HG02571 (cell line): ENCODE data around the gene PCBP3.
"Not testable (repeated sequence)": the region's sequence is repeated elsewhere in the genome, so short reads cannot be mapped to it uniquely, and the experiment has no call there.

ENCODE experiments used
- ATAC-seq: cut with Tn5 transposase; IDR thresholded peaks from one replicate; pipeline ENCODE4 v1.9.1; 2021; ENCODE audit warnings: mild to moderate bottlenecking, moderate library complexity; ENCODE audit not compliant: unreplicated experiment

The PCBP3 gene

DNA sequence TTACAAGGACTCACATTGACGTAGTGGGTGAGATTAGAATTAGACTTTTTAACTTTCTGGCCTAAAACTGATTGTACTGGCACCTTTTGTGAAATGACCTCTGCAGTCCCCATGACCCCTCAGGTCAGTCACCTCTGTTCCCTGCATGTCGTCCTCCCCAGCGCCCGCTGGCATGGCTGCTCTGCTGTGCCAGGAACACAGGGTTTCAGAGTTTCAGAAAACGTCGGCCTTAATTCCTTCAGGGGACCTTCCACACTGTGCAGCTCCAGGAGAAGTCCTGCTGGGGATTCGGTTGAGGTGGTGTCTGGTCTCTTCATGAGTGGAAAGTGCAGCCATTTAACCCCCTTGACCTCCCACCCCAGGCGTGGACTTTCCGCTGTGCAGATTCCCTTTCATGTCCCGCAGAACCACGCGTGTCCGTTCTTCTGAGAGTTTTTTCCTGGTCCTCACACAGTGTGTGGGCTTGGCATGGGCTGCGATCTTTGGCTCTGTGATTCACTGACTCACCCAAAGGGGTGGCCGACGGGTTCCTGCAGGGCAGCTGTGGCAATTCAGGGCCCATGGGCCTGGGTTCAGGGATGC is 179.7 kb downstream of the PCBP3 start:
- no peak for ATAC-seq

DNA sequence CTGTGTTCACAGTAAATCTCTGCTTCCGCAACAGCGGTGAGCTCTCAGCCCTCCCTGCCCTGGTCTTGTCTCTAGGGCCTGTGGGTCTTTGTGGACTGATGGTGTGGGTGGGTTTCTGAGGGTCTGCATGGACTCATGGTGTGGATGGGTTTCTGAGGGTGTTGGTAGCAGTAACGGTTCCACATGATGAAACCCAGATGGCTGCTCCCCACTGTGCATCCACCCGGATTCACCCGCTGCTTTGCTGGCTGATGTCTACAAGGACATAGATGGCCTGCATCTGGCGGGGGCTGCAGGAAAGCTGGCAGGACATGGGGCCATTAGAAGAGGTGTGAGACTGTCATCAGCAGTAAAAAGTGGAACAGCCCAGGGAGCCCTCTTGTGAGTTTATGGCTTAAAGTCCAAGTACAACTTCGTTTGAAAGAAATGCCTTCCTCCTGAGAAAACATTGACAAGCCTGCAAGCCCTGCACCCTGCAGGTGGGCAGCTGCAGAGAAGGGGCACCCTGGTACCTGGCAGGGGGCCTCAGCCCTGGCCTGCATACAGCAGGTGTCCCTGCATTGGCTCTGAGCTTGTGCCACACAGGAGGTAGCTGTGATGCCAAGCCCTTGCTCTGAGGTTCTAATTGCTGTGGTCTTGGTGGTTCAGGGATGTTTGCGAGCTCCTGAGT is 181.2 kb downstream of the PCBP3 start:
- no peak for ATAC-seq

DNA sequence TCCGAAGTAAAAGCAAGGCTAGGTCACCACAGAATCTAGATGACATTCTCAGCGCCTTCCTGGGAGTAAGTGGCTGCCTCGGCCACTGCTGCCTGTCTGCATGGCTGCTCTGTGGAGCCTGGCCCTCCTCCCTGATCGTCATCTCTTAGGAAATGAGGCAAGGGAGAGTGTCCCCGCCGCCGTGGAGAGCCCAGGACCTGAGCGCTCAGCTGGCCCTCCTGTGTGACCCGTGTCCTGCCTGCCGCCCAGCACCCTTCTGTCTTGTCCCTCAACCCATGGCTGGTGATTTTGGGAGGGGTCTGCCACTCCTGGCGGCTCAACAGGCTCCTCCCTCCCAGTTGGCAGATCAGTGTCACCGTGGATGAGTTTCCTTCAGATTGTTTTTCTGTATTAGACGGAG is 181.7 kb downstream of the PCBP3 start:
- ATAC-seq: no peak

- no peak for ATAC-seq
These were observed 183.3 kb downstream of the PCBP3 start for GRCh38 chr21:45826676-45827301.

GRCh38 chr21:45827302-45827692 is 183.8 kb downstream of the PCBP3 start:
- ATAC-seq: no peak

GRCh38 chr21:45827881-45828579 is 184.5 kb downstream of the PCBP3 start:
- no peak for ATAC-seq

- ATAC-seq: no peak
These were observed 185.3 kb downstream of the PCBP3 start for GRCh38 chr21:45828580-45829570.

DNA sequence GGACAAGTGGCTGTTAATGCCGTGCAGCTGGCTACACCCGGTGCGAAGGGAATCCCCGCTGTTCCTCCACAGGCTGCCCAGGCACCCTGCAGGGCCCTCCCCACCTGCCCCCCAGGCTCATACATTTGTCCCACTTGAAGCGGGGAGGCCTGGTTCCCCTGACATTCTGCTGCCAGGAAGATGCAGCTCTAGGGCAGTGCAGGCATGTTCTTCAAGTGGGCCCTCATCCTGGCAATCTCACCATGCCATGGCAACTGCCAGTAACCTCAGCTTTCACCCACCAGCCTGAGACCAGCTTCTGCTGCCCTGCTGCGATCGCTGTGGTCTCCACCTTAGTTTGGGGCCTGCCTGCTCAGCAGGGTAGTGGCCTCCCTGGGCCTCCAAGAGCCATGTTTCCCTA is 186.1 kb downstream of the PCBP3 start:
- ATAC-seq: no peak

GRCh38 chr21:45830221-45830640 is 186.7 kb downstream of the PCBP3 start:
- no peak for ATAC-seq

- no peak for ATAC-seq
These were observed 187.3 kb downstream of the PCBP3 start for GRCh38 chr21:45830720-45831366.

- ATAC-seq: no peak
These were observed 188.6 kb downstream of the PCBP3 start for GRCh38 chr21:45831991-45832740.

DNA sequence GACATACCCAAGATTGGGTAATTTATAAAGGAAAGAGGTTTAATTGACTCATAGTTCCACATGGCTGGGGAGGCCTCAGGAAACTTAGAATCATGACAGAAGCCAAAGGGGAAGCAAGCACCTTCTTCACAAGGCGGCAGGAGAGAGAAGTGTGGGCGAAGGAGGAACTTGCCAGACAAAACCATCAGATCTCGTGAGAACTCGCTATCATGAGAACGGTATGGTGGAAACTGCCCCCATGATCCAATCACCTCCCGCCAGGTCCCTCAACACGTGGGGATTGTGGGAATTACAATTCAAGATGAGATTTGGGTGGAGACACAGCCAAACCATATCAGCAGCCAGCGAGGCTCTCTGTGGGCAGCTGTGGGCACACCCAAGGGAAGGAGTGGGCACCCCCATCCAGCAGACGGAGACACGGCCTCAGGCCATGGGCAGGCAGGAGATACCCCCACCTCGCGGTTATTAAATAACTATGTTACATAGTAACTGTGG is 189.3 kb downstream of the PCBP3 start:
- ATAC-seq: not testable (repeated sequence)

DNA sequence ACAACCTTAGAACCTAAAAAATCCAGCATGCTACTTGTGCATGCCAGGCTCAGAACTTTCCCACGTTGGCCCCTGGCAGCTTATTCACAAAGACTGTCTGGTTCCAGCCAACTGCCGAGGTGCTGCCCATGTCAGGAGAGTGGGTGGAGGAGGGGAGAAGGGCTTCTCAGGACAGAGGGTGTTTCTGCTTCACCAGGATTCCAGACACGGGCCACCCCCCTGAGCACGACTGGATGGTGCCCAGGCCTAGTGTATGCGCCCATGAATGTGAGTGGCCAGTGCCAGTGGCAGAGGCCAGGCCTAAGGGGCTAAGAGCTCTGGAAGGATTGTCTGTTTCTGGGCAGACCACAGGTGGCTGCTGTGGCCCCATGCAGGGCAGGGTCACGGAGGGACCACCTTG is 189.9 kb downstream of the PCBP3 start:
- no peak for ATAC-seq

DNA sequence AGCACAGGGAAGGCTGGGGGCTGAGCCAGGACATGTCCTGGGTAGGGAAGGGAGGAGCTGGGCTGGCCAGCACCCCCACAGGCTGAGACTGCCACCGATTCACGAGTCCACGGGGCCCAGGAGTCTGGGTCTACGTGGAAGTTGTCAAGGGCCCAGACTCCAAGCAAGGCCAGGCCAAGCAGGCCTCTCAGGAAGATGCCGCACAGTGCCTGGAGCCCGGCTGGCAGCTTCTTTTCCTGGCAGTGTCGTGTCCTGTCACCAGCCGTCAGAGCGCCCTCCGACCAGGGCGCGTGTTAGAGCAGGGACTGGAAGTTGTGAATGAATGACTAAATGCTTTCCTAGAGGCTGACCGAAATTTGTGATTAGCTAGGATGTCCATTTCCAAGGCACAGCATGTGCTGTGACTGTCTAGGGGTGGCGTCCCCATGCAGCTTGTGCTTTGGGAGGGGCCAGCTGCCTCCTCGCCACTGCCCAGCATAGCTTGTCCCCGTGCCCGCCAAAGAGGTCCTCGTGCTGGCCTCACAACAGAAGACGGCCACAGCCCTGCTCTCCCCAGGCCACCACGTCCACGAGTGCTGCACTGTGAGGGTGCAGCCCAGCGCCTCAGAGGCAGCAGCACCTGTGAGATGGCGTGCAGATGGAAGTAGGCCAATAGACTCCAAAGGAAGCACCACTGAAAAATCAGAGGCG is 190.6 kb downstream of the PCBP3 start:
- ATAC-seq: no peak

GRCh38 chr21:45834821-45835293 is 191.3 kb downstream of the PCBP3 start:
- ATAC-seq: no peak

DNA sequence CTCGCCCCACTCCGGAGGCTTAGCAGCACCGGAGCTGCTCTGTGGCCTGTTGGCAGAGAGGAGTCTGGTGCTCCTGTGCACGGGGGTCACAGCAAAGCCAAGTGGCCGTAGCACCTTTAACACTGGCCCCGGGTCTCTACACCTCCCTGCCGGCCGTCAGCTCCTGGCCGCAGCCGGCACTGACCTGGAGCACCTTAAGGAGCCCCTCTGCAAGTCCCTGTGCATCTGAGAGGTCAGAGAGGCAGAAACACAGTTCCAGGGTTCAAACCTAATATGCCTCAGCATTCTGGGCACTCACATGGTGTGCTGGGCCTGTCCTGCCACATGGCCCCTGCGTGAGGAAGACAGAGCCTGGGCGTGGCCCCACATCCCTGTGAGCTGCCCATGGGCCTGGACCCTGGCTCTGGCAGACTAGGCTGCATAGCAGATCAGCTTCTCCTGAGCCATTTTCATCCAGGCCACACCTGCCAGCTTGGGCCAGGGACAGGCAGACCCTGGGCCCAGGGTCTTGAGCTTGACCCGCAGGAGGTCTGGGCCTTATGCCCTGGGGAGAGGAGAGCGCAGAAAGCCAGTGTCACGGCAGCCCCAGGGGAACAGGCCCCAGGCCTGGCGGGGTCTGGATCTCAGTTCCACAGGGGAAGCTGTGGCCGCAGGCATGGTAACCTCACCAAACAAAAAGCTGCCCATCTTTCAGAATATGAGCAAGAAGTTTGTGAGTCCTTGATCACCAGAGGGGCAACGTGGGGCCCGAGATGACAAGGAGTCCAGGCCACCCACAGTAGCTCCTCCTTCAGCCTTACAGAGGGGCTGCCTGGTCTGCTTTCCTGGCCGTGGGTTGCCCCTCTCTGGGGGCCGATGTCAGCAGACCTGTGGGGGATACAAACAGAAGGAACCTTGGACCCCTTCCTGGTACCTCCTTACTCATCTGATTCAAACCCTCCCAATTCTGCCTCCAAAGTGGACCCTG is 192.1 kb downstream of the PCBP3 start:
- no peak for ATAC-seq

GRCh38 chr21:45836268-45836655 is 192.7 kb downstream of the PCBP3 start:
- ATAC-seq: no peak
